SK-N-SH (cell line): Measurements from ENCODE around the gene MEGF6. TPM values are rescaled to one million over a fixed set of nuclear protein-coding genes. Genes with fewer than 3 reads are reported as not detected.

ENCODE experiments used
- CTCF ChIA-PET: fragments of 300-600, 350-600 bp; formaldehyde crosslinking; extraction: SDS; loops from one replicate; lab custom pipeline; 2021; lab: Yijun Ruan, JAX
- POLR2A ChIA-PET: fragments of 350-600 bp; sonication (Branson Sonifier 250); formaldehyde crosslinking; extraction: SDS; loops from one replicate; lab custom pipeline; 2020; ENCODE audit warnings: antibody characterized with exemption, inconsistent platforms; lab: Yijun Ruan, JAX
- DNase-seq: peaks from one replicate; pipeline ENCODE4 v3.0.0; 2012
- H2AFZ ChIP-seq: fragments of 200-600 bp; sonication (generic); 2 replicates; pipeline ENCODE4 v1.8.1; 2016; ENCODE audit warnings: antibody characterized with exemption, mild to moderate bottlenecking, low read depth
- H3F3A ChIP-seq: fragments of 200-600 bp; sonication (generic); replicated peaks from 2 replicates; pipeline ENCODE3; 2016; ENCODE audit warnings: antibody characterized with exemption, mild to moderate bottlenecking; ENCODE audit not compliant: insufficient read depth
- H3K27ac ChIP-seq, 2 experiments: fragments of 200-500 bp in 1 of 2; fragments of 200-600 bp in 1 of 2; sonication (Bioruptor generic) in 1 of 2; sonication (generic), shearing (Covaris generic) in 1 of 2; 2 replicates each; pipeline versions ENCODE4 v1.5.1 to v1.6.1; 2014 to 2016; ENCODE audit warnings: low read depth in 2 of 2, inconsistent platforms in 1 of 2, low read length in 1 of 2, mild to moderate bottlenecking in 1 of 2, mixed read lengths in 1 of 2
- H3K27me3 ChIP-seq: fragments of 200-600 bp; sonication (generic), shearing (Covaris generic); 2 replicates; pipeline ENCODE4 v1.6.1; 2016; ENCODE audit warnings: mixed run types; ENCODE audit not compliant: insufficient read depth
- H3K36me3 ChIP-seq, 2 experiments: fragments of 200-500 bp in 1 of 2; fragments of 200-600 bp in 1 of 2; sonication (Bioruptor generic) in 1 of 2; sonication (generic) in 1 of 2; replicated peaks in 1 of 2; 2 replicates each; pipeline versions ENCODE3 to v1.5.1; 2014 to 2016; ENCODE audit warnings: low read length in 1 of 2, mild to moderate bottlenecking in 1 of 2; ENCODE audit not compliant: insufficient read depth in 2 of 2, control insufficient read depth in 1 of 2
- H3K4me1 ChIP-seq, 2 experiments: fragments of 200-500 bp in 1 of 2; fragments of 200-600 bp in 1 of 2; sonication (Bioruptor generic) in 1 of 2; sonication (generic), shearing (Covaris generic) in 1 of 2; 2 replicates each; pipeline versions ENCODE4 v1.5.1 to v1.6.1; 2014 to 2016; ENCODE audit warnings: low read depth in 1 of 2, low read length in 1 of 2, mixed run types in 1 of 2; ENCODE audit not compliant: insufficient read depth in 2 of 2, control insufficient read depth in 1 of 2
- H3K4me2 ChIP-seq: fragments of 200-600 bp; sonication (generic), shearing (Covaris generic); 2 replicates; pipeline ENCODE4 v1.6.1; 2017; ENCODE audit warnings: mixed run types
- H3K4me3 ChIP-seq, 2 experiments: fragments of 200-500 bp in 1 of 2; fragments of 200-600 bp in 1 of 2; sonication (Bioruptor generic) in 1 of 2; sonication (generic), shearing (Covaris generic) in 1 of 2; 2 replicates each; pipeline versions ENCODE4 v1.5.1 to v1.8.1; 2014 to 2016; ENCODE audit warnings: low read depth in 2 of 2, inconsistent platforms in 1 of 2, low read length in 1 of 2, mild to moderate bottlenecking in 1 of 2, mixed read lengths in 1 of 2, moderate library complexity in 1 of 2
- H3K79me2 ChIP-seq: fragments of 200-600 bp; sonication (generic); 2 replicates; pipeline ENCODE4 v1.8.1; 2017; ENCODE audit warnings: mild to moderate bottlenecking; ENCODE audit not compliant: insufficient read depth
- H3K9ac ChIP-seq: fragments of 200-600 bp; sonication (generic); 2 replicates; pipeline ENCODE4 v1.6.1; 2017; ENCODE audit warnings: mixed run types
- H3K9me2 ChIP-seq: fragments of 200-600 bp; sonication (generic); 2 replicates; pipeline ENCODE4 v1.6.1; 2017; ENCODE audit warnings: mixed run types
- H3K9me3 ChIP-seq: fragments of 200-600 bp; sonication (generic); 2 replicates; pipeline ENCODE4 v1.6.1; 2017; ENCODE audit warnings: mixed run types, mild to moderate bottlenecking, moderate library complexity
- H4K20me1 ChIP-seq: fragments of 200-600 bp; sonication (generic); 2 replicates; pipeline ENCODE4 v1.6.1; 2017; ENCODE audit warnings: mild to moderate bottlenecking, mixed run types; ENCODE audit not compliant: insufficient read depth
- CHD2 ChIP-seq: fragments of 150-350 bp; IDR thresholded peaks from 2 replicates; pipeline ENCODE4 v1.6.1; 2018; ENCODE audit warnings: low read length; ENCODE audit not compliant: partially characterized antibody
- EP300 ChIP-seq, 2 experiments: IDR thresholded peaks; 2 replicates each; pipeline versions ENCODE4 v1.4.0 to v1.6.1; 2012; ENCODE audit warnings: borderline replicate concordance in 1 of 2, low read depth in 1 of 2, low read length in 1 of 2
- EZH2phosphoT487 ChIP-seq: fragments of 200-600 bp; sonication (generic); IDR thresholded peaks from 2 replicates; pipeline ENCODE4 v1.6.1; 2017; ENCODE audit warnings: low read depth, mixed run types, mild to moderate bottlenecking, antibody characterized with exemption, moderate library complexity, borderline replicate concordance
- FOSL2 ChIP-seq: IDR thresholded peaks from 2 replicates; pipeline ENCODE4 v1.4.0; 2012; ENCODE audit warnings: low read depth, mild to moderate bottlenecking, moderate library complexity, borderline replicate concordance
- FOXJ3 ChIP-seq: sonication (generic); formaldehyde crosslinking; IDR thresholded peaks from 2 replicates; pipeline ENCODE4 v1.5.1; 2020; ENCODE audit warnings: mild to moderate bottlenecking, missing genetic modification reagents
- FOXM1 ChIP-seq: IDR thresholded peaks from 2 replicates; pipeline ENCODE4 v1.4.0; 2012; ENCODE audit warnings: low read depth, mild to moderate bottlenecking
- GABPA ChIP-seq: IDR thresholded peaks from 2 replicates; pipeline ENCODE4 v1.4.0; 2012; ENCODE audit warnings: low read depth, mild to moderate bottlenecking
- JUND ChIP-seq: IDR thresholded peaks from 2 replicates; pipeline ENCODE4 v1.4.0; 2012
- NFIC ChIP-seq: IDR thresholded peaks from 2 replicates; pipeline ENCODE4 v1.4.0; 2012; ENCODE audit warnings: borderline replicate concordance
- NRF1 ChIP-seq: IDR thresholded peaks from 2 replicates; pipeline ENCODE4 v1.6.1; 2012; ENCODE audit warnings: low read depth, mild to moderate bottlenecking, low read length
- POLR2AphosphoS5 ChIP-seq: IDR thresholded peaks from 2 replicates; pipeline ENCODE4 v1.6.1; 2012; ENCODE audit warnings: low read depth, low read length
- RAD21 ChIP-seq: IDR thresholded peaks from 2 replicates; pipeline ENCODE4 v1.6.1; 2012; ENCODE audit warnings: mild to moderate bottlenecking, low read length
- REST ChIP-seq: IDR thresholded peaks from 2 replicates; pipeline ENCODE4 v1.6.1; 2012; ENCODE audit warnings: mild to moderate bottlenecking, low read depth, low read length, moderate library complexity
- TCF12 ChIP-seq: IDR thresholded peaks from 2 replicates; pipeline ENCODE4 v1.4.0; 2012
- TEAD4 ChIP-seq: IDR thresholded peaks from 2 replicates; pipeline ENCODE4 v1.4.0; 2012; ENCODE audit warnings: mild to moderate bottlenecking, borderline replicate concordance; ENCODE audit not compliant: insufficient read depth
- USF1 ChIP-seq: IDR thresholded peaks from 2 replicates; pipeline ENCODE4 v1.4.0; 2012; ENCODE audit warnings: low read depth, borderline replicate concordance
- USF2 ChIP-seq: fragments of 150-350 bp; IDR thresholded peaks from 2 replicates; pipeline ENCODE4 v1.6.1; 2017; ENCODE audit warnings: antibody characterized with exemption, low read length, low read depth, borderline replicate concordance
- YY1 ChIP-seq: IDR thresholded peaks from 2 replicates; pipeline ENCODE4 v1.4.0; 2012; ENCODE audit warnings: low read depth, mild to moderate bottlenecking
- WGBS: methylation state at CpG from one replicate; pipeline ENCODE4 v1.1.6; 2017; ENCODE audit warnings: low lambda C conversion rate; 5-methylcytosine and 5-hydroxymethylcytosine counted together
- polyA plus RNA-seq, 3 experiments: library from polyadenylated mRNA; depleted of rRNA; stranded (reverse); fragments of >200 nt; gene quantifications; 2 replicates each; pipeline ENCODE4 v1.2.3, GENCODE V29; 2012

Gene MEGF6
- polyA plus RNA-seq, 1 of the 3 experiments (the other 2 are of a cell fraction): 7.6 TPM

GRCh38 chr1:3536420-3537195 lies 74.7 kb downstream of the MEGF6 start:
- H3K4me2 ChIP-seq: no peak overlapping the region
- H3K27me3 ChIP-seq: no peaks in the 10 kb centered on the region

More at GRCh38 chr1:3536420-3537195, 74.7 kb downstream of the MEGF6 start:
- no peak overlapping the region for H3K27ac ChIP-seq
- DNase-seq: no peak
- peaks cover 0 to 35% of the 10 kb centered on the region in 2 experiments; a peak in 1 of 4 replicates for H3K4me1 ChIP-seq
- H3K9ac ChIP-seq: no peak overlapping the region
- ChIA-PET POLR2A (no interaction called here), CTCF (interaction anchor here (1.0 to 2.4 kb wide), 2 partner anchors 19 to 44 kb away, joined by 3 to 7 read pairs; no protein-coding TSS in a partner anchor)
- H2AFZ ChIP-seq: no peak overlapping the region
- H3K4me3 ChIP-seq: no peak overlapping the region
- no peaks in the 10 kb centered on the region for H3K9me2 ChIP-seq
- peaks cover 3% of the 10 kb centered on the region for H3F3A ChIP-seq
- H3K79me2 ChIP-seq: no peaks in the 10 kb centered on the region
- 70% methylated on average over 12 of the region's 27 CpGs for WGBS
- no peaks in the 10 kb centered on the region for H3K36me3 ChIP-seq
- H4K20me1 ChIP-seq: no peaks in the 10 kb centered on the region
- H3K9me3 ChIP-seq: no peaks in the 10 kb centered on the region
- no peak for TF ChIP-seq EP300 (IDR thresholded peaks at IDR 0.05; ENCODE audit: borderline replicate concordance in 1 of 2, low read depth in 1 of 2, low read length in 1 of 2)
- no peak for TF ChIP-seq TEAD4
- no peak for TF ChIP-seq NRF1
- TF ChIP-seq GABPA: no peak
- no peak for TF ChIP-seq FOXM1
- no peak for TF ChIP-seq FOSL2
- TF ChIP-seq JUND: no peak
- TF ChIP-seq FOXJ3: no peak
- no peak for TF ChIP-seq EZH2phosphoT487
- TF ChIP-seq RAD21: no peak
- TF ChIP-seq NFIC: no peak
- TF ChIP-seq REST: no peak
- no peak for TF ChIP-seq CHD2
- TF ChIP-seq POLR2AphosphoS5: no peak
- TF ChIP-seq YY1: no peak
- no peak for TF ChIP-seq TCF12
- TF ChIP-seq USF2: no peak
- no peak for TF ChIP-seq USF1
